HG03025 (cell line): ENCODE data around the gene CCSER2.
A peak's percentile ranks its signal among the peaks of the same experiment; 100 is the strongest.
"Not testable (repeated sequence)": the region's sequence is repeated elsewhere in the genome, so short reads cannot be mapped to it uniquely, and the experiment has no call there.

Source experiments
- ATAC-seq: cut with Tn5 transposase; IDR thresholded peaks from one replicate; pipeline ENCODE4 v1.9.1; 2021; ENCODE audit warnings: mild to moderate bottlenecking, moderate library complexity; ENCODE audit not compliant: unreplicated experiment, low FRiP score

Gene CCSER2

DNA sequence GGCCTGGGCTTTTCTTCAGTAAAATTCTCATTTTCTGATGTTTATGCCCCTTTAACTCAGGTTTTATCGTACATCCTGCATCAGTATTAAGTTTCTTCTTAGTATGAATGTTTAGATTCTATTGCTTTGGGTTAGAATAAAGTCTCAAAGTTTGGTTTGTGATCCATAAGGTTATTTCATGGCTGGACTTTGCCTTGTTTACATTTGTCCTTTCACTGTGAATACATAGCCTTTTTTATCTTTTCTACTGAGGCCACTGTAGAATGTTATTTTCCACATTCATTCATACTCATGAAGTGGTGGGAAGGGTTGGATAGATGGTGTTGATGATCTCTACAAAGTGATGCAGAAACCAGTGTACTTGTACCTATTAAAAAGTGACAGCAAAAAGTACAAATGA lies 59.8 kb downstream of the CCSER2 start:
- no peak for ATAC-seq

DNA sequence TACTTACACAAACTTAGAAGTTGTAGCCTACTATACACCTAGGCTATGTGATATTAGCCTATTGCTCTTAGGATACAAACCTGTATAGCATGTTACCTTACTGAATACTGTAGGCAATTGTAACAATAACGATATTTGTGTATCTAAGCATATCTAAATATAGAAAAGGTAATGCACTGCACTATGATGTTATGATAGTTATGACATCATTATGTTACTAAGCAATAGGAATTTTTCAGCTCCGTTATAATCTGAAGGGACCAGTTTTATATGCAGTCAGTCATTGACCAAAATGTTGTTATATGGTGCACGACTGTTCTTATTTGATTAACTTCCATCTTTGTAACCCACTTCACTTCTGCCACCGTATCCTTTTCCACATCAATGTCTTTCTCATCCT lies 62.0 kb downstream of the CCSER2 start:
- ATAC-seq, result no peak

GRCh38 chr10:84391326-84391725 lies 62.9 kb downstream of the CCSER2 start:
- ATAC-seq, result no peak

GRCh38 chr10:84392181-84392580 lies 63.8 kb downstream of the CCSER2 start:
- ATAC-seq, result no peak

DNA sequence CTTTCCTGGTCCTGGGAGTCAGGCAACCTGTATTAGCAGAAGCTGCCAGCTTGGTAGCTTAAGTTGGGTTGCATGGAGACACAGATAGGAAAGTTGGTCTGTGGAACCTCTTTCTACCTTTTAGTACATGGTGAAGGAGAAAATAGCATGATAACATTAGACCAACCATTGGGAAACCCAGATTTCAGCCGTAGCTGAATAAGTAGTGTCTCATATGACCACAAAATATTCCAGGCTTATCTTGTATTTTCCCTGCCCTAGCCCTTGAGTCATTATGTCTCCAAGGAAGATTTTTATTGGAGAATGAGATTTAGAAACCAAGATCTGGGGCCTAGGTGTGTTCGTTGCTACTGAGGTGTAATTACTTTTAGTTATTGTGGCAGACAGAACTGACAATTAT lies 67.2 kb downstream of the CCSER2 start:
- no peak for ATAC-seq

- peak; percentile 93 for ATAC-seq
Observed at GRCh38 chr10:84397735-84398144, 69.4 kb downstream of the CCSER2 start.

DNA sequence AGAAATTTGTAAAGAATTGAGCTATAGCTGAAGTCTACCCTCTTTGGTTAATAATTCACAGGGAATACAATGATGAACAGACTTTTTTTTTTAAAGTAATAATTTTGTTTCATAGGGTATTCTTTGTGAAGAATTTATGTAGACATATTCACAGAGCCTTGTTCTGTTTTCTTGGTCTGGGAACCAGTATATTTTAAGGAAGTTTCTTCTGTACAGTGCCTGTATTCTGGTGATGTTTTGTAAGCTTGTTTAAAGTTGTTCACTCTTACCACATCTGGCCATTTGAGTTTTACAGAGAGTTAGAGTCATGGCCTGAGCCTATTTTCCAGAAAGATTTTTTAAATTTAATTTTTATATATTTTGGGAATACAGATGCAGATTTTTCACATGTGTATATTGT lies 70.3 kb downstream of the CCSER2 start:
- no peak for ATAC-seq

DNA sequence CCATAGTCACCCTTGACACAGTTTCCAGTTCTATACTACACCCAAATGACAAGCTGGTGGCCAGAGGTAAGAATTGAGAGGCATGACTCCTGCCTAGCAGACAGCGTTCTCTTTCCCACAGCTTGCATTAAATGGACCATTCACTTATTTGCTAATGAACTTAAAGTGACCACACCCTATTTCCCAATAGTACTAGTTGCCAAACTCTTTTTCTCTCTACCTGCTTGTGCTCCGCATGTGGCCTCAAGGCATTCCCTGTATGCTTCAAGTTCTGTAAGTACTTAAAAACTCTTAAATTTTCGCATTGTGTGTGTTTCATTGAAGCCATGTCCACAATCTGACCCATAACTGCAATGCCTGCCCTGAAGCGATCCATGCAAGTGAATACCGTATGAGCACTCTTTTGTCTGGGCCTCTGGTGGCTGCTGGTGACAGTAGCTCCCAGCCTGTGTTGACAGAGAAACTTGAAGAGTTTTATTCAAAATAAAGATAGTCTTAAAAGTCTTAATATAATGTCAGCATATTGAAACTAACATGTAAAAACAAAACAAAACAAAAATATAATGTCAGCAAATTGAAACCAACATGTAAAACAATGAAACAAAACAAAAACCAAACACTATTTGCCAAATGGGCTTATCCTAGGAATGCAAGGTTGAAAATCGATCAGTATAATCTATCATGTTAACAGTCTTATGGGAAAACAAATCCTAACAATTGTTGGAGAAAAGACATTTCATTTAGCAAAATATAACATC lies 73.6 kb downstream of the CCSER2 start:
- no peak for ATAC-seq

GRCh38 chr10:84404783-84405182 lies 76.4 kb downstream of the CCSER2 start:
- no peak for ATAC-seq

GRCh38 chr10:84405662-84406061 lies 77.3 kb downstream of the CCSER2 start:
- no peak for ATAC-seq

- no peak for ATAC-seq
Observed at GRCh38 chr10:84406561-84406960, 78.2 kb downstream of the CCSER2 start.

DNA sequence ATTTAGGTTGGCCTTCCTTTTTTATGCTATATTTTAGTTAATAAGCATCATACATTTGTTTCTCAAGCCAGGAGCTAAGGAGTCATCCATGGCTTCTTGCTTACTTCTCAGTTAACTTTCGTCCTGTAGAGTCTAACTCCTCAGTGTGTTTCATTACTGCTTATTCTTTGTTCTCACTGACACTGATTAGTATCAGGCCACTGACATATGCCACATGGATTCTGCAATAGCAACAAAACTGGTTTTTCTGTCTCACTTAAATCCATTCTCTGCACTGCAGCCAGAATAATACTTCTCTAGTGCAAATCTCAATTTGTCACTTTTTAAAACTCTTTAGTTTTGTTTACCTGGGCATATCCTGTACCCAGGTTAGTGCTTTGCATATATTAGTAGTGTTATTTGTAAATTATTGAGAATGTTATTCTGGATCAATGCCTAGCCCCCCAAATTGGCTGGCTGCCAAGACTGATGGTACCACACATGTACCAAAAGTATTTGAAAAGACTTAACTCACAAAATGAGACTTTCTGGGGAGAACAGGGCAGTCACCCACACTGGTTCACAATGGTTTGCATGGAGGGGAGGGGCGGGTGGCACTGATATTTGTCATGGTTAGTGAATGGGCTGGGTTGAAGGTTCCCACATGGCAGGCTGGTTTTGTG lies 79.1 kb downstream of the CCSER2 start:
- no peak for ATAC-seq

DNA sequence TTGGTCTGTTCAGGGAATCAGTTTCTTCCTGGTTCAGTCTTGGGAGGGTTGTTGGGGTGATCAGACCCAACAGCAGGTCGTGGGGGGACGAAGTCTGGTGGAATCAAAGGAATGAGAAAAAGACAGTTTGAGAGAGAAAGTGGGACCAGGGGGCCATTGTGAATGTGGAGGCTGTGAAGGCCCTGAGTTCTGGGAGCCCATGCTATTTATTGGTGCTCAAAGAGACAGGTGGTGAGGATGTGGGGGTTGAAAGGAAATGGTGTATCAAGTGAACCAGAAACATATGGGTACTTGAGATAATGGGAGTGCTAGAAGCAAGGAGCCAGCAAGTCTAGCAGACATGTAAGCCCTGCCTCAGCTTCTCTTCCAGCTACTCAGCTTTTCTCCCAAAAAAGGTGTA lies 84.1 kb downstream of the CCSER2 start:
- no peak for ATAC-seq

GRCh38 chr10:84414110-84414509 lies 85.7 kb downstream of the CCSER2 start:
- not testable (repeated sequence) for ATAC-seq

DNA sequence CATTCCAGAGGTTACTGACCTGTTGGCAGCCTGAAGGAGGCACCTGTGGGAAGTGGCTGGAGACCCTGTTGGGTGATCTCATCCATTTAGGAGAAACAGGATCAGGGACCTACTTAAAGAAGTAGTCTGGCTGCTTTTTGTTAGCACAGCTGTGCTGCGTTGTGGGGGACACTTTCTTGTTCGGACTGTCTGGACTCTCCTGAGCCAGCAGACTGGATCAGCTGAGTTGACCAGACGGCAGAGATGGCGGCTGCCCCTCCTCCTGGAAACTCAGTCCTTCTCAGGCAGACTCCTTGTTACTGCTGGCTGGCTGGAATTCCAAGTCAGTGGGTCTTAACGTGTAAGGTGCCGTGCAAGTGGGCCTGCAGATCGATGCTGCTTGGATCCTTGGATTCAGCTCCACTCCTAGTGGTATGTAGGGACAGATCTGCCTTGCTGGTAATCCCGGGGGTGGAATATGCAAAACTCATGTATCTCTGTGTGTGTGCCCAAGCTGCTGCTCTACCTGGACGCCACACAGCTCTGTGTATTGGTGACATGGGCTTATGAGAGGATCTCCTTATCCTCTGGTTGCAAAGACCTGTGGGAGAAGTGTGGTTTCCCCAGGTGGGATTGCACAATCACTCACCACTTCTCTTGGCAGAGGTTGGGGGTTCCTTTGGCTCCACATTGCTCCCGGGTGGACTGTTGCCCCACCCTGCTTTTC lies 87.3 kb downstream of the CCSER2 start:
- no peak for ATAC-seq

DNA sequence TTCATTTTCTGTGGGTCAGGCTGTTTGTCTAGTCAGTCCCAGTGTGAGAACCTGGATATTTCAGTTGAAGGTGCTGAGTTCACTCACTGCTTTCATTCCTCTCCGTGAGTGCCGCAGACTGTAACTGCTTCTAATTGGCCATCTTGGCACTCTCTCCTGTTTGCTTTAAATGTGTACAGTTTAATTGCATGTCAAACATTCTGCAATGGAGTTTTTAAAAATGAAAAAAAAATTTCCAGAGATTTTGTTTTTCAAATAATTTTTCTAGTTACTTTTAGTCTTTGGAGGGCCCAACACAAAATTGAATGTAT lies 87.8 kb downstream of the CCSER2 start:
- ATAC-seq, result no peak

GRCh38 chr10:84423719-84424118 lies 95.3 kb downstream of the CCSER2 start:
- ATAC-seq, result no peak

DNA sequence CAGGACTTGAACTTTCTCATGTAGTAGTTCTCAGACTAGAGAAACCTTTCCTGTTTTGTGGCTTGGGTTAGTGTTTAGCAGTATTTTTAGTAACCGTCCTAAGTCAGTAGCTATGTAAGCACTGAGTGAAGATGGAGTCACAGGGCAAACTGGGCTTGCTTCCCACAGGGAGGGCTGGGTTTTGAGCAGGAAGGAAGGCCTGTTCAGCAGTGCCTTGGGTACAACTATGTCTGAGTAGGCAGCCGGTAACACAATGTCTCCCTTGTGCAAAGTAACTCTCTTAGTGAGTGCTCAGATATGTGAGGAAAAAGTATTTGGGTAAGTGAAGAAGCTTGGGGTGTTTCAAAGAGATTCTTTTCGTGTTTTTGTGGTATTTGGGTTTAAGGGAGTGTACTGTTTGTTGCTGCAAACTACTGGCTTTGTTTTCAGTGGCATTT lies 96.4 kb downstream of the CCSER2 start:
- ATAC-seq, result no peak

DNA sequence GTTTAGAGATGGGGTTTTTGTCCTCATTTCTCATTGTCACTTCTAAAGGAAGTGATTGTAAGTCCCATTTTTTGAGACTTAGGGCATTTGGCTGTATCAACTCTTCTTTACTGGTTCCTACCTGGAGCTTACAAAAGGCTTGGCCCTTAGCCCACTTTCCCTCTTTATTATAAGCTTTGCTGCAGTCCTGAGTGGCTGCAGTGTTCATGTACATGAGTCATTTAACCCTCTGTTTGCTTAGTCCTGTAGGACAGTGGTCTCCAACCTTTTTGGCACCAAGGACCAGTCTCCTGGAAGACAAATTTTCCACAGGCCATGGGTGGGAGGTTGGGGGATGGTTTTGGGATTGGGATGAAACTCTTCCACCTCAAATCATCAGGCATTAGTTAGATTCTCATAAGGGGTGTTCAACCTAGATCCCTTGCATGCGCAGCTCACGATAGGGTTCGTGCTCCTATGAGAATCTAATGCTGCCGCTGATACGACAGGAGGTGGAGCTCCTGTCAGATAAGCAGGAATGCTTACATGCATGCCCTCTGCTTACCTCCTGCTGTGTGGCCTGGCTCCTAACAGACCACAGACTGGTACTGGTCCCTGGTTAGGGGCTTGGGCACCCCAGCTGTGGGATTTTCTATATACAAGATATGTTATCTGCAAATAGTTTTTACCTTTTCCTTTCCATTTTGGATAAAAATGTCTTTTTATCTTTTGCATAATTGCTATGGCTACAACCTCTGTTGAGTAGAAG lies 99.7 kb downstream of the CCSER2 start:
- ATAC-seq, result no peak

GRCh38 chr10:84428711-84429110 lies 100.3 kb downstream of the CCSER2 start:
- ATAC-seq, result no peak

DNA sequence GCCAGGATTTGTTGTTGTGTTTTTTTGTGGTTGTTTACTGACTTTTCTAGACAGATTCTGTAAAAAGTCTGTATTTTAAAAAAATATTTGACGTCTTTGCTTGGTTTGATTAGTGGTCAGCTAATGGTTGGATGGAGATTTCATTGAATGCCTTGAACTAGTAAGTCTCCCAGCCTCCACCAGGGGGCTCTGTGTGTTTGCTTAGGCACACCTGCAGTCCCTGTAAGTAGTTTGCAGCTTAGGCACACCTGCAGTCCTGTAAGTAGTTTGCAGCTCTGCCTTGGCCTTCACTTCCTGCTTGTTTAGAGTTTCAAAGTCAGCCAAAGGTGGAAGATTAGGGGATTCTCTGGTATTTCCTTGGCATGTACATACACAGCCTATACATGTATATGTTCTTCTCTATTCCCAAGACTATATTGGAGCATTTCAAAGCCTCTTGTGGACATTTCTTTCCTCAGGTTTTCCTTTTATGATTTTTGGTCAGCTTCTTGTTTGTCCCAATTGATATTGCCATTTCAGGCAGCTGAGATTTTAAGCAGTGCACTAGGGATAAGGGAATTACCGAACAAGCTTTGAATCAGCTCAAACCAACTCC lies 101.6 kb downstream of the CCSER2 start:
- ATAC-seq, result peak; percentile 98
